SKM-1 treated with dmso at 0.1 percent for 144 hours (cell line): ENCODE data around the gene CASP8.
A peak's percentile ranks its signal among the peaks of the same experiment; 100 is the strongest.

ENCODE experiments used
- DNase-seq: peaks from one replicate; lab custom pipeline; 2025; ENCODE audit not compliant: unreplicated experiment; lab: John Stamatoyannopoulos, UW

CASP8 gene

GRCh38 chr2:201242571-201243277 lies 17.6 kb upstream of the CASP8 start:
- DNase-seq = peak; percentile 36

- DNase-seq = no peak
Measured at GRCh38 chr2:201244829-201245228, 15.5 kb upstream of the CASP8 start.

GRCh38 chr2:201246280-201246679 lies 14.1 kb upstream of the CASP8 start:
- no peak for DNase-seq

GRCh38 chr2:201248288-201248844 lies 12.0 kb upstream of the CASP8 start:
- DNase-seq = no peak

- DNase-seq = no peak
Measured at GRCh38 chr2:201249889-201250288, 10.4 kb upstream of the CASP8 start.

- no peak for DNase-seq
Measured at GRCh38 chr2:201250741-201251140, 9.6 kb upstream of the CASP8 start.

GRCh38 chr2:201254081-201254730 lies 6.1 kb upstream of the CASP8 start:
- no peak for DNase-seq

GRCh38 chr2:201255408-201256033 lies 4.8 kb upstream of the CASP8 start:
- DNase-seq = no peak

- no peak for DNase-seq
Measured at GRCh38 chr2:201256082-201256481, 4.3 kb upstream of the CASP8 start.

- peak; percentile 91 for DNase-seq
Measured at GRCh38 chr2:201257381-201257955, 2.9 kb upstream of the CASP8 start.

GRCh38 chr2:201257956-201258665 lies 2.2 kb upstream of the CASP8 start:
- DNase-seq = peak; percentile 95

- DNase-seq = peak; percentile 76
Measured at GRCh38 chr2:201258666-201259615, 1.4 kb upstream of the CASP8 start.

- no peak for DNase-seq
Measured at GRCh38 chr2:201261471-201261870, 1.1 kb downstream of the CASP8 start.

- DNase-seq = no peak
Measured at GRCh38 chr2:201261906-201262305, 1.6 kb downstream of the CASP8 start.

- no peak for DNase-seq
Measured at GRCh38 chr2:201262718-201263117, 2.4 kb downstream of the CASP8 start.

GRCh38 chr2:201263779-201264178 lies 3.4 kb downstream of the CASP8 start:
- no peak for DNase-seq

- DNase-seq = no peak
Measured at GRCh38 chr2:201264472-201265173, 4.3 kb downstream of the CASP8 start.

GRCh38 chr2:201266629-201267028 lies 6.3 kb downstream of the CASP8 start:
- no peak for DNase-seq
